K562 (cell line): Measurements from ENCODE around the gene PALS1. TPM values are rescaled to one million over a fixed set of nuclear protein-coding genes. Genes with fewer than 3 reads are reported as not detected.
A peak's percentile ranks its signal among the peaks of the same experiment; 100 is the strongest.

Experiments
- ATAC-seq: fragments of 200-7000 bp; cut with Tn5 transposase; 3 replicates; pipeline ENCODE4 v1.9.1; 2020; ENCODE audit warnings: moderate library complexity
- BruUV-seq: library from RNA; stranded (reverse); fragments of 400-500 nt; replicated peaks from 2 replicates; lab custom pipeline; 2021; lab: Mats Ljungman, UMichigan
- CTCF ChIA-PET: fragments of 300-600 bp; formaldehyde crosslinking; extraction: SDS; loops from one replicate; lab custom pipeline; 2021; ENCODE audit warnings: low intra/inter-chr PET ratio; lab: Yijun Ruan, JAX
- POLR2A ChIA-PET: fragments of 300-600, 350-650 bp; sonication (Branson Sonifier 250); formaldehyde crosslinking; extraction: SDS; loops from one replicate; lab custom pipeline; 2021; ENCODE audit warnings: antibody characterized with exemption, inconsistent platforms; lab: Yijun Ruan, JAX
- DNase-seq, 4 experiments: peaks; one replicate each; pipeline versions ENCODE4 v3.0.0 to v3.0.0-alpha.2; 2011 to 2018; ENCODE audit warnings: low spot score in 3 of 4, mixed read lengths in 3 of 4; ENCODE audit errors: extremely low read depth in 1 of 4
- FAIRE-seq: peaks from 2 replicates; lab custom pipeline; 2011; peaks lifted over from hg19 to GRCh38; lab: Jason Lieb, UNC
- H2AFZ ChIP-seq: 2 replicates; pipeline ENCODE4 v1.6.0; 2011; ENCODE audit warnings: low read depth, low read length, control low read depth, inconsistent platforms
- H3K27ac ChIP-seq: fragments of 200-600 bp; 3 replicates; pipeline ENCODE4 v1.8.0; 2011; ENCODE audit warnings: low read depth, mild to moderate bottlenecking, control low read depth, inconsistent platforms, low read length, moderate library complexity, mixed read lengths; ENCODE audit errors: extremely low read depth
- H3K27me3 ChIP-seq, 2 experiments: fragments of 300-600 bp in 1 of 2; 2 replicates in 1 of 2; 3 replicates in 1 of 2; pipeline versions ENCODE4 v1.6.0 to v1.8.0; 2011; ENCODE audit warnings: inconsistent platforms in 2 of 2, low read length in 2 of 2, mild to moderate bottlenecking in 1 of 2, mixed read lengths in 1 of 2, moderate library complexity in 1 of 2; ENCODE audit not compliant: control insufficient read depth in 2 of 2, insufficient read depth in 2 of 2
- H3K36me3 ChIP-seq: fragments of 300-600 bp; 3 replicates; pipeline ENCODE4 v1.8.0; 2011; ENCODE audit warnings: mild to moderate bottlenecking, low read length, inconsistent platforms; ENCODE audit not compliant: control insufficient read depth, insufficient read depth
- H3K4me1 ChIP-seq, 2 experiments: fragments of 200-600 bp in 1 of 2; replicated peaks in 1 of 2; 2 replicates in 1 of 2; 3 replicates in 1 of 2; pipeline versions ENCODE4 v1.5.1 to v1.8.0; 2011; ENCODE audit warnings: inconsistent platforms in 2 of 2, low read length in 2 of 2, mild to moderate bottlenecking in 1 of 2, mixed read lengths in 1 of 2, moderate library complexity in 1 of 2; ENCODE audit not compliant: control insufficient read depth in 2 of 2, insufficient read depth in 2 of 2
- H3K4me2 ChIP-seq: 2 replicates; pipeline ENCODE4 v1.6.1; 2011; ENCODE audit warnings: low read length, control low read depth, inconsistent platforms, mixed read lengths; ENCODE audit not compliant: insufficient read depth
- H3K4me3 ChIP-seq: fragments of 200-600 bp; sonication (generic), shearing (Covaris generic); 2 replicates; pipeline ENCODE4 v1.5.1; 2016; ENCODE audit warnings: control low read depth, inconsistent platforms
- H3K79me2 ChIP-seq: fragments of 200-600 bp; 3 replicates; pipeline ENCODE4 v1.8.0; 2011; ENCODE audit warnings: low read length, inconsistent platforms; ENCODE audit not compliant: control insufficient read depth, insufficient read depth
- H3K9ac ChIP-seq, 2 experiments: 2 replicates each; pipeline versions ENCODE4 v1.6.0 to v1.6.1; 2011; ENCODE audit warnings: low read depth in 2 of 2, low read length in 2 of 2, control low read depth in 1 of 2, inconsistent platforms in 1 of 2, mild to moderate bottlenecking in 1 of 2, mixed read lengths in 1 of 2; ENCODE audit not compliant: insufficient read depth in 1 of 2
- H3K9me1 ChIP-seq: one replicate; pipeline ENCODE4 v1.6.0; 2011; ENCODE audit warnings: inconsistent platforms, mild to moderate bottlenecking, low read length, moderate library complexity; ENCODE audit not compliant: control insufficient read depth, insufficient read depth
- H3K9me3 ChIP-seq: replicated peaks from 2 replicates; pipeline ENCODE4 v1.5.1; 2011; ENCODE audit warnings: low read depth, low read length, inconsistent platforms; ENCODE audit not compliant: control insufficient read depth, insufficient read depth
- H4K20me1 ChIP-seq: replicated peaks from 2 replicates; pipeline ENCODE4 v1.6.1; 2011; ENCODE audit warnings: low read length, inconsistent platforms, mixed read lengths; ENCODE audit not compliant: control insufficient read depth, insufficient read depth
- CC2D1A ChIP-seq: fragments of 450-650 bp; IDR thresholded peaks from 2 replicates; pipeline ENCODE4 v1.6.1; 2017; ENCODE audit warnings: mild to moderate bottlenecking
- NFE2 ChIP-seq: IDR thresholded peaks from 2 replicates; pipeline ENCODE4 v1.6.1; 2014; ENCODE audit warnings: antibody characterized with exemption, low read depth
- NFE2L1 ChIP-seq: fragments of 450-650 bp; IDR thresholded peaks from 2 replicates; pipeline ENCODE4 v1.6.1; 2016; ENCODE audit warnings: missing genetic modification characterization, low read depth, mild to moderate bottlenecking, missing compliant biosample characterization, moderate library complexity, borderline replicate concordance
- TEAD4 ChIP-seq, 2 experiments: sonication (generic) in 1 of 2; formaldehyde crosslinking in 1 of 2; IDR thresholded peaks; 2 replicates each; pipeline versions ENCODE4 v1.6.1 to v1.8.0; 2012 to 2022; ENCODE audit warnings: borderline replicate concordance in 1 of 2, inconsistent platforms in 1 of 2, low read length in 1 of 2, mild to moderate bottlenecking in 1 of 2, missing genetic modification reagents in 1 of 2
- U2AF1 ChIP-seq: fragments of 200-400 bp; formaldehyde crosslinking; optimal IDR thresholded peaks from 2 replicates; pipeline ENCODE3; 2017; ENCODE audit warnings: mild to moderate bottlenecking, low read depth, low read length, moderate library complexity
- ZFP91 ChIP-seq: sonication (generic); formaldehyde crosslinking; IDR thresholded peaks from 2 replicates; pipeline ENCODE4 v1.8.0; 2022; ENCODE audit warnings: mild to moderate bottlenecking, missing genetic modification reagents
- ZNF263 ChIP-seq: sonication (generic); formaldehyde crosslinking; IDR thresholded peaks from 2 replicates; pipeline ENCODE4 v1.8.0; 2022; ENCODE audit warnings: mild to moderate bottlenecking, missing genetic modification reagents, borderline replicate concordance
- ZNF655 ChIP-seq: fragments of 250-450 bp; sonication (Bioruptor Pico); IDR thresholded peaks from 2 replicates; pipeline ENCODE4 v1.5.0; 2021
- WGBS: fragments of 100-300 bp; shearing (Covaris generic); methylation state at CpG from one replicate; pipeline ENCODE4 v1.1.6; 2016; ENCODE audit warnings: low coverage, mixed read lengths; ENCODE audit not compliant: insufficient coverage; ENCODE audit errors: missing lambda C conversion rate; 5-methylcytosine and 5-hydroxymethylcytosine counted together
- in situ Hi-C: fragments of 300-500 bp; cut with MboI; formaldehyde crosslinking; loops from 4 replicates; pipeline ENCODE4 v1.15.0; 2018; ENCODE audit warnings: inconsistent platforms, mixed read lengths
- intact Hi-C: fragments of 100-400 bp; cut with micrococcal nuclease; formaldehyde crosslinking; loops from 2 replicates; pipeline ENCODE4 v1.14.2; 2022
- polyA plus RNA-seq, 8 experiments: library from polyadenylated mRNA; depleted of rRNA in 4 of 8; stranded (reverse) in 5 of 8; unstranded in 3 of 8; fragments of >200 nt; fragmentation: Nextera tagmentation in 2 of 8; fragmentation: Illumina TruSeq in 1 of 8; extraction: Ambion mirVana in 2 of 8; extraction: Trizol in 1 of 8; gene quantifications; 2 replicates each; pipeline versions ENCODE4 v1.2.1 to v1.2.3, GENCODE V29; 2011 to 2014; ENCODE audit warnings: inconsistent platforms in 1 of 8, missing spikeins in 1 of 8
- total RNA-seq, 7 experiments: library from RNA; depleted of rRNA in 6 of 7; stranded (reverse); fragments of >200 nt in 6 of 7; fragmentation: Illumina TruSeq in 2 of 7; extraction: Trizol in 2 of 7; gene quantifications; 2 replicates each; pipeline versions ENCODE4 v1.2.1 to v1.2.3, GENCODE V29; 2011 to 2021; ENCODE audit warnings: low replicate concordance in 1 of 7

Gene PALS1
- total and polyA plus RNA-seq, 9 of the 15 experiments (the other 6 are each of a cell fraction or from before 2014, with no cell fraction given) = 4.1 to 9.9 (median 7.2) TPM

GRCh38 chr14:67237591-67237990, 3.6 kb upstream of the PALS1 start:
- intact Hi-C loops (no loop called here), in situ Hi-C loops (no loop called here)
- no peak overlapping the region for H2AFZ ChIP-seq
- WGBS = 0% methylated on average over 1 of the region's 1 CpG
- peaks cover 3 to 6% of the 10 kb centered on the region in 2 experiments; a peak in 2 of 5 replicates for H3K4me1 ChIP-seq
- H3K27me3 ChIP-seq = no peaks in the 10 kb centered on the region
- no peaks in the 10 kb centered on the region for H3K9me3 ChIP-seq
- ATAC-seq (no peak), DNase-seq (no peak), FAIRE-seq (no peak)
- H3K4me2 ChIP-seq = no peak overlapping the region
- TF ChIP-seq NFE2L1 (tag) = no peak
- no peak for TF ChIP-seq ZNF655
- no peak for TF ChIP-seq ZNF263
- no peak for TF ChIP-seq ZFP91 (CRISPR knock-in tag)
- TF ChIP-seq CC2D1A = no peak
- TF ChIP-seq U2AF1 = no peak
- TF ChIP-seq NFE2 = 0 out of 2 replicates have a peak, but pooled peaks have one; percentile 17
- TF ChIP-seq TEAD4 (IDR thresholded peaks at IDR 0.05; ENCODE audit: low read length) = no peak
- no peak for TF ChIP-seq TEAD4 (CRISPR knock-in tag; IDR thresholded peaks at IDR 0.05; ENCODE audit: borderline replicate concordance)
- BruUV-seq = no TSS peak
- ChIA-PET CTCF (no interaction called here), POLR2A (interaction anchor here (0.8 to 1.1 kb wide), 3 partner anchors 9 to 13 kb away, joined by 3 read pairs; no protein-coding TSS in a partner anchor)
- H3K36me3 ChIP-seq = no peaks in the 10 kb centered on the region
- H3K79me2 ChIP-seq = peaks cover 8% of the 10 kb centered on the region
- no peak overlapping the region for H3K27ac ChIP-seq
- no peaks in the 10 kb centered on the region for H4K20me1 ChIP-seq
- no peak overlapping the region for H3K9ac ChIP-seq
- no peaks in the 10 kb centered on the region for H3K9me1 ChIP-seq
- H3K4me3 ChIP-seq = no peak overlapping the region
